IPS DF 19.7 (cell line): ENCODE data around the gene RIC3.
A peak's percentile ranks its signal among the peaks of the same experiment; 100 is the strongest.
"Not testable (repeated sequence)": the region's sequence is repeated elsewhere in the genome, so short reads cannot be mapped to it uniquely, and the experiment has no call there.

Experiments used
- DNase-seq: peaks from one replicate; pipeline ENCODE4 v3.0.0-alpha.2; 2013; ENCODE audit warnings: low read depth, low spot score

Gene RIC3

DNA sequence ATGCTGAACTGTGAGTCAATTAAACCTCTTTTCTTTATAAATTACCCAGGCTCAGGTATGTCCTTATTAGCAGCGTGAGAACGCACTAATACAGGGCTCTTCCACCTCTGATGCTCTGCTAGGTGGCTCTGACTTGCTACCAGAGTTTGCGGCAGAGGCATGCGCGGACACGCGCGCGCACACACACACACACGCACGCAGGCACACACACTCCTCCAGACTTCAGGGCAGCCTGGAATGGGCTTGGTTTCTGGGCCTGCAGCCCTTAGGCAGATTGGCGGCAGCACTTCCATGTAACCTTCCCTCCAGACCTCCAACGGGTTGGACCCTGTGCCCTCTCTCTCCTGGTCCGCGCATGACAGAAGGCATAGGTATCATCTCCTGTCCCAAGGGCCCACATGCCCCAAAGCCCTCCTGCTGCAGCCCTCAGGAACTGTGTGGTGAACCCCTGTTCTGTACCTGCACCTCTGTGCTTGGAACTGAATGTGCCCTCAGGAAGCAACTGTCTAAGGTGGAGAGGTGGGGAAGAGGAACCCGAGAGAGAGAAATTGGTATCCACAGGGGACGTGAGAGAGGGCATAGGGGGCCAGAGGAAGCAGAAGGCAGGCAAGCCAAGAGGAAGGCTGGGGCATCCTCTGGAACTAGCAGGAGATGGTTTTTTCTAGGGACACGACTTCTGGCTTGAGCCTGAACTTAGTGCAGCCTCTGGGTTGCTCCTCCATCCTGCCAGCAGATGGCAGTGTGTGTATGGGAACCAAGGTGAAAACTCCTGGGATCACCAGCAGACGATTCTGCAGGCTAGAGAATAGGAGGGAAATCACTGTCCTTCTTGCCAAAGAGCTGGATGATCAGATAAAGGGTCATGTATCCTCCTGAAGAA, 23.4 kb upstream of the RIC3 start:
- no peak for DNase-seq

DNA sequence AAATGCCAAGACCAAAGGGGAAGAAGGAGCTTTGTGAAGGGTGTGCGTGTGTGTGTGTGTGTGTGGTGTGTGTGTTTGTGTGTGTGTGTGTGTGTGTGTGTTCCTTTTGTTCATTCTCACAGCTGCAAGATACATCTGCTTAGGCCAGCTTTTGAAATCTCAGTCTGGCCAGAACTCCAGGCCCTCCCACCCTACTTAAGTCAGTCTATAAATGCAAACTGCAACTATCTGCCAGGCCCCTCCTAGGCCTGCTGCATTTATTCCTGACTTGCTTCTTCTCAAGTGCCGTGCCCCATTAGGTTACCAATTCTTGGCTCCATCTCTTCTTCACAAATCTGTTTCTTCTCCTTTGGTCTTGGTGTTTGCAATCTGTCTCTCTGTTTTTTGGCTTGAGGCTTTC, 21.6 kb upstream of the RIC3 start:
- DNase-seq: no peak

DNA sequence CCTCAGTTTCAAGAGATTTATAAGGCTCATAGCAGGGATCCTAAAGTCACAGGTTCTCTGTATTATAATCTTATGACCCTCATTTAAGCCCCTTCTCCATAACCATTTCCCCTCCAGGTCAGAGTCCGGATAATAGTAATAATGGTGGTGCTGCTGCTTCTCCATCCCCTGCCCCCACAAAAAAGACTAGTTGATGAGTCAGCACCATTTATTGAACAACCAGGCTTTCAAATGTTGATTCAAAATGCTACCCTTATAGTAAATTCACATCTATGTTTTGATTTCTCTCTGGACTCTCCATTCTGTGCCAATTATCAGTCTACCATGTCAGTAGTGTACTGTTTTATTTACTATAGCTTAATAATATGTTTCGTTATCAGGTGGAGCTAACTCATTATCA, 17.6 kb upstream of the RIC3 start:
- no peak for DNase-seq

DNA sequence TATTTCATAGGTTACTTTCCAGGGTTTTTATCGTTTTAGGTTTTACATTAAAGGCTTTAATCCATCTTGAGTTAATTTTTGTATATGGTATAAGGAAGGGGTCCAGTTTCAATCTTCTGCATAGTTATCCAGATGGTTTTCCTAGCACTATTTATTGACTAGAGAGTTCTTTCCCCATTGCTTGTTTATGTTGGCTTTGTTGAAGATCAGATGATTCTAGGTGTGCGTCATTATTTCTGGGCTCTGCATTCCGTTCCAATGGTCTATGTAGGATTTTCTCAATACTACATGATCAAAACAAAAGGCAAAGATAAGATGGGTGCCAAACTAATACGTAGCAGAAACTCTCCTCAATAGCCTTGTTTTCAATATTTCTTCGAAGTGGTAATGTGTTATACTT, 14.3 kb upstream of the RIC3 start:
- DNase-seq: no peak

DNA sequence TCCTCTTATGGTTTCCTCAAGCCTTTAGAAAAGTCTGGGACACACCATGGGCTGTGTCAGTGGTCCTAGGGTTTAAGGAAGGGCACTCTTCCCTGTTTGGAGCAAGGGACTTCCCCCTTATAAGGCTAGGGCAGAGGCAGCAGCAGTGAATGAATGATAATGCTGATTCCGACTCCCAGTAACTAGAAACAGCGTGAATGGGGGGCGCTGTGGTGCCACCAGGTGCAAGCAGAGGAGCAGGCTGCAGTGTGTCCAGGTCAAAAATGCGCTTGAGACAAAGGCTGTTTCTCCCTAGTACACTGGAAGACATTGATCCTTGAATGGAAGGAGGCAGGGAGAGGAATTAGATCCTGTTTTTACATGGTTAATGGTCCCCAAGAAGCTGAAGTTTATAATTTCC, 11.6 kb upstream of the RIC3 start:
- peak; percentile 2 for DNase-seq

DNA sequence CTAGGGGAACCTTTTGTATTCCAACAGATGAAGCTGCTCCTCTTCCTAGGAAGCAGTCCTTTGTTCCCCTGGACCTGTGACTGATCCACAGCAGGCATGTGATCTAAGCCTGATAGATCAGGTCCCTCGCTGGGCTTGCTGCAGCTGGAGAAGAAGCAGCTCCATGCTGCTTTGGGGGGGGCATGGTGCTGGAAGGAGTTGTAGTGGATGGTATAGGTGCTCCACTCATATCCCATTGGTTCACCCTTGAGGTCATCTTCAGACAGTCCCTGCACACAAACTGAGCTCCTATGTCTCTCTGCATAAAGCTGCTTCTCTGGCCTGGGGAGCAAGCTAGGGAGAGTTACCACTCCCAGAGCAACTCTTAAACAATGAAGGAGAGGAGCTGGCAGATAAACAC, 9.5 kb upstream of the RIC3 start:
- no peak for DNase-seq

DNA sequence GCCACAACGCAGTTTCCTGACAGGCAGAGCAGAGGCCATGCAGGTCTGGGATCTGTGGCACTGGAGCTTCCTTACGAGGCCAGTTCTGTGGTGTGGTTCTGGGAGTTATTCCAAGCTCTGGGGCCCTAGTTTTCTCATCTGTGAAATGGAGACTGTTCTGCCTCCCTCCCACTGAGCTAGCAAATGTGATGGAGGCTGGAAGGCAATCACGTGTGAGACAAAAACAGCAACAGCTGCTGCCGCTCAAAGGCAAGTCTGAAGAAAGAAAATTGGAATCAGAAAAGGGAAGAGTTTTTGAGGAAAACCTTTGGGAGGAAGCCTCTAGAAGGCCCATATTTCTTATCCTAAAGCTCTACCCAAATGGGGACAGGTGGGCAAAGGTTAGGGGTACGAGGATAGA, 8.3 kb upstream of the RIC3 start:
- DNase-seq: no peak

DNA sequence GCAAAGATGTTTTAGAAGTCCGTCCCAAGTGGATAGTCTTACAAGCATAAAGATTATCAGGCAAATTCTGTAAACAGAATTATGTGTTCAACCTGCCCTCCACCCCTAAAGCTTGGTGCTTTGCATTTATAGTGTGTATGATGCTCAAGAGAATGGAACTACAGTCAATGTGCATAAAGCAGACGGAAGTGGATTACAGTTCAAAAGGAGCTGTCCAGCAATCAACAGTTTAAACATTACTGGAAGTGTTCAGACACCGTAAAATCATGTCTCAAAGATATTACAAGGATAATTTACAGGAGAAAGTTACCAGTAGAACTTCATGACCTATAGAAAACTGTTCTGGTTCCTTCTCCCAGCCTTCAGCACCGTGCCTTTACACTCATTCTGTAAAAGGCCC, 1.0 kb downstream of the RIC3 start:
- DNase-seq: no peak

DNA sequence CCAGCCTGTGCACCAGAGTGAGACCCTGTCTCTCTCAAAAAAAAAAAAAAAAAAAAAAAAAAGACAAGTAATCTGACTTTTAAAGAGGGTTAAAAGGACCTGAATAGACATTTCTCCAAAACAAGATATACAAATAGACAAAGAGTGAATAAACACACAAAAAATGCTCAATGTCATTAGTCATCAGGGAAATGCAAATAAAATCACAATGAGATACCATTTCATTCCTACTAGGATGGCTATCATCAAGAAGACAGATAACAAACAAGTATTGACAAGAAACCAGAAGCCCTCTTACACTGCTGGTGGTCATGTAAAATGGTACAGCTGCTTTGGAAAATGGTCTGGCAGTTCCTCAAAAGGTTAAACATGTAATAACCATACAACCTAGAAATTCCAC, 4.1 kb downstream of the RIC3 start:
- DNase-seq: no peak

DNA sequence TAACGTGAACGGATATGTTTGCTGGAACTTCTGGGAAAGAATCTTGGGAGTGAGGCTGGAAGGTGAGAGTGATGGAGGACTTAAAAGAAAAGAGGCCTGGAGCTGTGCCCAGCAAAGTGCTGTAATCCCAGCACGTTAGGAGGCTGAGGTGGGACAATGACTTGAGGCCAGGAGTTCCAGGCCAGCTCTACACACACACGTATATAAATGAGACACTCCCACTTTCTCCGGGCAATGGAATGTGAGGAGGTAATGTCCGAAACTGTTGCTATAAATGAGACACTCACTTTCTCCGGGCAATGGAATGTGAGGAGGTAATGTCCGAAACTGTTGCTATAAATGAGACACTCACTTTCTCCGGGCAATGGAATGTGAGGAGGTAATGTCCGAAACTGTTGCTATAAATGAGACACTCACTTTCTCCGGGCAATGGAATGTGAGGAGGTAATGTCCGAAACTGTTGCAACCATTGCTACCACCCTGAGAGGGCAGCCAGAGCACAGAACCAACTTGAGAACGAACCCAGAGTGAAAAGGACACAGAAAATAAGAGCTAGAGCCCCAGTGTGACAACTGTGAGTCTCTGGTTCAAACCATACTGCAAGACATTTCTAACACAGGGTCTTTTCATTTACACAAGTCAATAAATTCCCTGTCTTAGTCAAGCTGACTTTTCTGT, 7.1 kb downstream of the RIC3 start:
- DNase-seq: not testable (repeated sequence)

DNA sequence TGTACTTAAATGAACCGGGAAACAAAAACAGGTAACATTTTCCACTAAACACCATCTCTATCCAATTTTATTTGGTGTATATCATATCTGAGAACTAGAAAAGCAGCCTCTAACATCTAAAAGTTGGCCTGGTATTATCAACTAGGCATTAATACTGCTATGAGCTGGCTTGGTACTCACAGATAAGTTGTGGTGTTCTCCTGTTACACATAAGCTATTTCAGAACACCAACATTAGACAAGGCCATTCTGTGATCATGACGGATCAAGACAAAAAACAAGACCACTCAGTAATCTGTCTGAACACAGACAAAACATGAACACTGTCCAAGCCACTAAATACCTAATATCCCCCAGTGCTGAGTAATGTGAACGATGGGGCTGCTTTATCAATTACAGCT, 11.9 kb downstream of the RIC3 start:
- DNase-seq: no peak

DNA sequence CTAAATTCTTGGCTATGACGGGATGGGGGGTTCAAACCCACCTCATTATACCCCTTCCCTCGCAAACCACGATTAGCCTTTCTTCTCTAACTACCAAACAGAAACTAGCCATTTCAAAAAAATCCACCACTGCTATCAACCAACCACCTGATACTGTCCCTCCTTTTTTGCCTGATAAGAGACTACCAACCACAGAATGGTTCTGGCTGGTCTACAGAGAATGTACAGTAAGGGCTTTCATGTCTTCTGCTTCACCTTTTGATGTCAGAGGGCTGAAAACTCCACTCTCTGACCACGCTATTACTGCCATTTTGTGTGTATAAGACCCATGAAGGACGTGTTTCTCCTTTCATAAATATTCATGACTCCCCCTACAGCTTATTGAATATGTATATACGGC, 19.1 kb downstream of the RIC3 start:
- no peak for DNase-seq

DNA sequence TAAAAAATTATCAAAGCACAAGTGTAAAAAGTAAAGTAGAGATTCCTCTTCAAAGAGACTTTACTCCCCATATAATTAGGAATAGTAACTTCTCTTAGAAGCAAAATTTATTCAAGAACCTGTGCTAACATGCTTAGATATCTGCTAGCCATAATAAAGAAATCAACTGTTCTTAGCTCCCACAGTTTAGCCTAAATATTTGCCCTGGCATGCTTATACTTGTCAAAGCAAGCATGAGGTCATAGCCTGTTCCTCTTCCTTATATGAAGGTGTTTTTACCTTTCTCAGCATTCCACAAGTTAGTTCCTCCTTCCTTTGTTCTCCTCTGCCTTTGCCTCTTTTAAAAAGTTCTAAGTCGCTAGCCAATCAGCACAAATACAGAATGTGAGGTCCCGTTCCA, 30.3 kb downstream of the RIC3 start:
- no peak for DNase-seq

DNA sequence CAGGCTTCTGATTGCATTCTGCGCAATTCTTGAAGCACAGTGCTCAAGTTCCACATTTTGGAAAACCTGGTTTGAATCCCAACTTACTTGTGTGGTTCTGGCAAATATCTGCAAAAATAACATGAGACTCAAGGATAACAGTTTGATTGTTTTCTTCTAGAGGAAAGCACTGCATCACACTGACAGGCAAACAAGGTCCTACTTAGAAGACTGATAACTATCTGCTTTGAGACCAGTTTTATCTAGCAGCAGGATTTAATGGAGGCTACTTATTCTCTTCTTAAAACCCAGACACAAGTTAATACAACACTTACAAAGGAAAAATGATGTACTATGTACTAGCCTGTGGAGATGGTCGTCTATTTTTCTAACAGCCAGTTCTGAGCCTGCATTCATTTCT, 41.4 kb downstream of the RIC3 start:
- DNase-seq: no peak

DNA sequence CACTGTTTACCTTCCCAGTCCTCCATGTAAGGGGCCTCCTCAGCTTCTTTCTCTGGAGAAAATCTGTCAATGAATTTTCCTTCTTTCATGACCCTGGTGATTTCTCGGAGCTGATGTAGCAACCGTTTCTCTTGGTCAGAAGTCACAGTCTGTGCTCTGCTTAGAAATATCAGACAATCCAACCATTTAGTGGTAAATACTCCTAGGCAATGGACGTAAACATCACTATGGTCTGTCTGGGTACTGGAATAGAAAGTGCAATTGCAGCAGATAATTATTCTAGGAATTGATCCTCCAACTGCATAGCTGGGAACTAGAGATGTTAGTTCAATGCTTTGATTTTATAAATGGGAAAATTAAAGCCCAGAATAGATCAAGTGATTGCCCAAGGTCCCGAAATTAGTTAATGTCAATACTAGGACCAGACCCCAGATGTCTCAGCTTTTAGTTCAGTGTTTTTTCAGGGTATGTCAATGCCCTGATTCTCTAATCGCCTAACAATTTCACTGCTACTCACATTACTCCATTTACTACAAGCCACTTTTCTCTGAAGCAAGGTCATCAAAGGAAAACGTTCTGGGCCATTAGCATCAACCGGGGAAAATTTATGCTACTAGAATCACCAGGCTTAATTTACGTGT, 42.1 kb downstream of the RIC3 start:
- no peak for DNase-seq

DNA sequence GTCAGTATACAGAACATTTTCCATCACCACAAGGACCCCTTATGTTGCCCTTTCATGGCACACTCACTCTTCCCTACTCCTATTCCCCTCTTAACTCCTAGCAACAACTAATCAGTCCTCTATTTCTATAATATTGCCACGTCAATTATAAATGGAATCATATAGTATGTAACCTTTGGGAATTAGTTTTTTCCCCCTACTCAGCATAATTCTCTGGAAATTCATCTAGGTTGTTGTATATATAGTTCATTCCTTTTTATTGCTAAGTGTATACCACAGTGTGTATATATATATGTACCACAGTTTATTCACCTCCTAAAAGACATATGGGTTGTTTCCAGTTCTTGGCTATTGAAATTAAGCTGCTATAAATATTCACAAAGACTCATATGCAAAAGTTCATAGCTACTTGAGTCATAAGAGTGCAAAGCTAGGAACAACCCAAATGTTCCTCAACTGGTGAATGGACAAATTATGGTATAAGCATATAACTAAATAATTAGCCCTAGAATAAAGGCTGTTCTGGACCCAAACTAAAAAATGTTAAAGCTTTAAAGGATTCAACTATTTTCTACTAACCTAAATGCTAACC, 46.6 kb downstream of the RIC3 start:
- no peak for DNase-seq

DNA sequence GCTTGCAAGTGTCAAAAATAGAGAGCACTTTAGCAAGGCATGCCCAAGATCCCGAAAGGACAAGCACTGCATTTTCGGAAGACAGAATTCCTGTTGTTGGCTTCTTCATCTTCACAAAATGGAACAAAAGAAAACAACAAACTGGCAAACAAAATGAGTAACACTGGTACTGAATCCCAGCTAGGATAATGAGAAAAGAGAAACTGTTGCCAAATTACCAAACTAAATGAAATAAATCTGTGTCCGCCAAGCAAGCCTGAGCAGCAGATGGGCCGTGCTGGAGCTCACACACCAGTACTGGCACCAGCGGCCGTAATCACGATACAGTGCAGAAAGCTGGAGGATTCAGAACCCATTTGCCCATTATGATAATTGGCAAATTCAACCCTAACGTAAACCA, 57.2 kb downstream of the RIC3 start:
- DNase-seq: no peak

DNA sequence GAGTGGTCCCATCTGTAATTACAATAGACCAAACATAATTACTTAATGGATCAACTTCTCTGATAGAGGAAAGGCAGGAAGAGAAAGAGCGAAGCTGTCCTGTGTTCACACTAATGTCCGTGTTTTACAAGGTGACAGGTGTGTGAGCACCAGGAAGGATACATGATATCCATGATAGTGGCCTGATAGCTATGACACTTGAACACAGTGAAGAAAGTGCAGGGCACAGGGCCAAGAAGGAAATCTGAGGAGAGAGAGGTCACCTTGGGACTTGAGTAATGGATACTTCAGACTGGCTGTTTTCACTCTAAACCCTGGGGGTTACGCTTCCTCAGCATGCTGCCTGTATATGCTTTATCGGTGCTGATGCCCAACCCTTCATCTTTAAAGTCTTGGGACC, 58.4 kb downstream of the RIC3 start:
- no peak for DNase-seq

DNA sequence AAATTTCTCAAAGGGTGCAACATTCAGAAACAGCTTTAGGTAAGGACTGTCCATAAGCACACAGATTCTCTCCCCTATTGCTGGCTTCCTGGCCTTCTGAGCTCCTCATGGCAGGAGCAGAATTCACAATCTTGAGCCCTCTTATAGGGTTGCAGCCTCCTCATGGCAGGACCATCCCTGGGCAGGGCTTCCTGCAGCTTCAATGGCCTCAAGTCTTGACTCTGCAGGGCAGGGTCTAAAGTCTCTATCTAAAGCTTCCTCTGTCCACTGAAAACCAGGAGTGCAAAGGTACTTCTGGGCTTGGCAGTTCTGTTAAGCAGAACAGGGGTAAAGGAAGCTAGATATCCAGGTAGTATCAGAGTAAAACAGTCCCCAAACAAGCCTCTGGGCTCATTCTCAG, 59.1 kb downstream of the RIC3 start:
- no peak for DNase-seq

DNA sequence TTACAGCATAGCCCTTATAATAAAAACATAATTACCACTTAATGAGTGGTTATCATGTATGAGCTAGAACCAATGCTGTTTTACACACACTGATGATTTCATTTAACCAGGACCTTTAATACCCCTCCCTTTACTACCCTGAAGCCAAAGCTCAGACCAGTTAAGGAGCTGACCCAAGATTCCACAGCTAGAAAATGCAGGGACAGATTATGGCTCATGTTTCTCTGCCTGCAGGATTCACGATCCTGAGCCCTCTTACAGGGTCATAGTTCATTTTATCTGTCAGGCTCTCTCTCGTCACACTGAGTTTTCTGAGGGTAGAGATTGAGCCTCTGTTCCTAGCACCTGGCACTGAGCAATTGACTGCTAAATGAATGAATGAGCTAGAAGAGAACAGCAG, 60.4 kb downstream of the RIC3 start:
- no peak for DNase-seq

DNA sequence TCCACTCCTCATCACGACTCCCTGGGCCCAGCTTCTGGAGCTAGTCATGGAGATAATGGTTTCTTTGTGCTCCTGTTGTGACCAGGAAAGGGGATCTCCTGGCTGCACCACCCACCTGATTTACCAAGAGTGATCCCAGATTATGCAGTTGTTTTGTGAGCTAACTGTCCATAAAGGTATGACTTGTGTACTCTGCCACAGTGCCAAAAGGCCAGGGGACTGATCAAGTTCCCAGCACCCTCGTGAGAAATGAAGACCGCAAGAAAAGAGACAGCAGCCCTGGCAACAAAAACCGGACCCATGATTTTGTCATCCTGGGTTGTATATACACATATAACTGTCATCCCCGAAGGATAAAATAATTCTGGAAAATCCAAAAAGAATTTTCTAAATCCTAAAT, 61.2 kb downstream of the RIC3 start:
- DNase-seq: no peak

DNA sequence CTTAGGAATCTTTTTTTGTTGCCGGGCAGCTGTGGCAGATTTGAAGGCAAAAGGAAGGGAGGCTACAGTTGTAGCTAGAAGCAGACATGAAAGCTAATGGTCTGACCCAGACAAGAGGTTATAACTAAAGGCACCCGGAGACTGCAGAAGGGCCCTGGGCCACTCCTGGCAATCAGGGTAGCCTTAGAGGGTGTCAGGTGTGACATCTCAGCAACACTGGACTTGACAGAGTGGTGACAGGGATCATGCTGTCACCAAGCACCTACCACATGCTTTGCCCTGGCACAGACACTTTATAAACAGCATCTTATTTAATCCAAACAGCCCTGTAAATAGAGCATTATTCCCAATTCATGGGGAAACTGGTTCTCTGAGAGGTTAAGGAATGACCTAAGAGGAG, 62.1 kb downstream of the RIC3 start:
- DNase-seq: no peak

DNA sequence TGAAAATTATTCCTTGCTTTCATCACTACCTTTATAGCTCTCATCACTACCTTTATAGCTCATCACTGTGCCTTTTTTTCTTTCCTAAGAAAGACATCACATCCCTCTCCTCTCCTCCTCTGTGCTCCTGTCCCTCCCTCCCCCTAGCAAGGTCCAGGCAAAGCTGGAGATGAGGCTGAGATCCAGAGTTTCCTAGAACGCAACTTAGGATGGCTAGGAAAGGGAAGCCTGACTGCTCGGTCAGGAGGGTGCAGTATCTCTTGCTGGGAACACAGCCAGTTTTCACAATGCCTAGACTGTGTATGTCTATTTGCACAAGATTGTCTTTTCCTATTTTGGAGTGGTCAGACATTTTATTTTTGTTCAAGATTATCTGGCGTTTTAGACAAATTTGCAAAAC, 63.2 kb downstream of the RIC3 start:
- no peak for DNase-seq
